HG03378 (cell line): Measurements from ENCODE around the gene HNRNPH3.

Experiments used
- ATAC-seq: cut with Tn5 transposase; IDR thresholded peaks from one replicate; pipeline ENCODE4 v1.9.1; 2021; ENCODE audit warnings: mild to moderate bottlenecking, moderate library complexity; ENCODE audit not compliant: unreplicated experiment

The HNRNPH3 gene

GRCh38 chr10:68330852-68331454, 911 bp upstream of the HNRNPH3 start:
- no peak for ATAC-seq

- ATAC-seq, result no peak
These were observed 594 bp downstream of the HNRNPH3 start, which contains the start of gene PBLD for GRCh38 chr10:68332259-68333057. Gene PBLD (minus strand): TSS chr10:68332928. CDS start chr10:68306844, 26,084 bp downstream.

- ATAC-seq, result no peak
These were observed 1.2 kb downstream of the HNRNPH3 start for GRCh38 chr10:68333058-68333395.

DNA sequence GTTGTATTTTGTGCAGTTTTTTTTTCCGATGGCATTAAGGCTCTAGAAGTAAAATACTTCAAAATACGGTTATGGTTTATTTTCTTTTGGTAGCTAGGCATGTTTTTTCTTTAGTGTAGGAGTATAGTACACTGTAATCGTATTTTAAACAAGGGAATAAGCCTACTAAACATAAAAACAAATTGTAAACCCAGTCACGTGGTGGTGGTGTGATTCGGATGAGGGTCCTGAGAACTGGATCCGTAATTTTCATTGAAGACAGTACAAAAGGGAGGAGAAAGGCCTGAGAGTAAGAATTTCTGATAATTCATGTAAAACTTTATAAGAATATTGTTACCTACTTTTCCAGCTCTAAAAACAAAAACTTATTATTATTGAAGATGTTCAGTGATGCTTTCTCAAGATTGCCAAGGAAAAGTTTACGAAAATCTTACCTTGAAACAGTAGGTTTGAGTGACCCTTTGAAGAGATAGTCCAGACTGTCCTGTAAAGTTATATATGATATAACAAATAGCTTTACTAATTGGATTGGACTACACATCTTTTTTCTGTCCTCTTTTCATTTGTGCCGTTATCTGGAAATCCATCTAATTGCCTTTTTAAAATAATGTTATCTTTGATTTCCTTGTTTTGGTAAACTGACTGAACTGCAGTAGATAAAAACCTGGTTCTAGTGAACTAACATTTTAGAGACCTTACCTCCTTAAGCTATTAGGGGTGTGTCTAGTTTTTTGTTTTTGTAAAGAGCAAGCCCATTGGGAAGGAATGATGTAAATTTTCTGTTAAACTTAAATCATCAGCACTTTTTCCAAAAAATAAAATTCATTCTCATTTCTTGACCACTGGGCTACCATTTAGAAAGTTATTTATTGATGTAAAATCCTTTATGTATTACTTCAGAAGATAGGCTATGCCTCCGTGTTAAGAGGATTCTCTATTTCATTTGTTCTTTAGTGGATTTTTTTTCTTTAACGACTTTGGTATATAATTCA, 1.9 kb downstream of the HNRNPH3 start:
- no peak for ATAC-seq

GRCh38 chr10:68334672-68335467, 3.0 kb downstream of the HNRNPH3 start:
- no peak for ATAC-seq

GRCh38 chr10:68336754-68337351, 5.0 kb downstream of the HNRNPH3 start:
- no peak for ATAC-seq

DNA sequence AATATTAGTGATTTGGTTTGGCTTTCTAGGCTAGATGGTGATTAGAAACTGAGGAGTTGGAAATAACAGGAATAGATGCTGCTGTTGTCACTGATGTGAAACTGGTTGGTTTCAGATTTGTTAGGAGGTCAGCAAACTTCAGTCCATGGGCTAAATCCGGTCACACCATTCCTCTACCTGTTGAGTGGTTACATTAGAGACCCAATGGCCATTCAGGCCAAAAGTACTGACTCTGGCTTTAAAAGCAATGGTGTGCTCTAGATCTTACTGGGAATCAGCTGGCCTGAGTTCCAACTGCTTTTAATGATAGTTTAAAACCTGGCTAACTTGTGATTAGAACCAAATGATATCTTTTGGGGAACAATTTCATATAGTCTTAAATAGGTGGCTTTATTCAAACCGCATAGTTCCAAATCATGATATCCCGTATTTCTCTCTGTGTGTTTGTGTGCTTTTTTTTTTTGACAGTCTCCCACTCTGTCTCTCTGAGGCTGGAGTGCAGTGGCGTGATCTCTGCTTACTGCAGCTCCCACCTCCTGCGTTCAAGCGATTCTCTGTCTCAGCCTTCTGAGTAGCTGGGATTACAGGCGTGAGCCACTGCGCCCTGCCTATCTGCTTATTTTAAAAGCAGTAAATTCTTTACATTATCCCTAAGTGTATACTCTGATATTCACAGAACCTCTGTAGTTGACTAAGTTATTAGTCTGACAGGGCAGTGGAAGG, 8.7 kb downstream of the HNRNPH3 start:
- no peak for ATAC-seq

DNA sequence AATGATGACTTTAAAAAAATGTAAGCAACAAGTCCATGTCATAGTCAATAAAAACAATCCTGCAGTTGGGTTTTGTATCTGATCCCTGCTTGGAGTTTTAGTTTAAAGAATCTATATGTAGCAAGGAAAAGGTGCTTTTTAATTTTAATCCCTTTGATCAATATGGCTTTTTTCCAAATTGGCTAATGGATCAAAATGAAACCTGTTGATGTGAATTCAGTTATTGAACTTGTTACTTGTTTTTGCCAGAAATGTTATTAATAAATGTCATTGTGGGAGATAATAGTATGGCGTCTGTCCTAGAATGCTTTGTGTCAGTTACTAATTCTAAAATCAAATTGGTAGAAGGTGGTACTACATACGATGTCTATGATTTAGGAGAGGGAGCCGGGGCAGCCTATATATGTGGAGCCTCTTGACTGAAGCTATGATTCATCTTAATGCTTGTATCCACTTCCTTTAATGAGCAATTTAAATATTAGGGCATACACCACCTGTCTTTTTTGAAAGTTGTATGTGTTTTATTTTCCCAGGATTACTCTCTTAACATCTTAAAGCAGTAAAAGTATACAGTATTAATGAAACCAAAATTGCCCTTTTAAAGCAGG, 11.1 kb downstream of the HNRNPH3 start:
- no peak for ATAC-seq

GRCh38 chr10:68345621-68346020, 13.8 kb downstream of the HNRNPH3 start:
- ATAC-seq, result no peak

DNA sequence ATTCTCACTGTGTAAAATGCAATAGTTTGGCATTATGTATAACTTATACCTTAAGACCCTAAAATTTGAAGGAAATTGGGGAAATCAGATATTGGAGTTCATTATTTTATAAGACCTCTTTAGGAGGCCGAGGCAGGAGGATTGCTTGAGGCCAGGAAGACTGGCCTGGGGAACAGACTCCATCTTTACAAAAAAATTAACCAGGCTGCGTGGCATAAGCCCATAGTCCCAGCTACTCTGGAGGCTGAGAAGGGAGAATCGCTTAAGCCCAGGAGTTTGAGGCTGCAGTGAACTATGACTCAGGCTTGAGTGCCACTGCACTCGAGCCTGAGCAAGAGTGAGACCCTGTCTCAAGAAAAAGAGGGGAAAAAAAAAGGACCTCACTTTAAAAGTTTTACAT, 14.9 kb downstream of the HNRNPH3 start:
- no peak for ATAC-seq

GRCh38 chr10:68348265-68348741, 16.4 kb downstream of the HNRNPH3 start:
- no peak for ATAC-seq

DNA sequence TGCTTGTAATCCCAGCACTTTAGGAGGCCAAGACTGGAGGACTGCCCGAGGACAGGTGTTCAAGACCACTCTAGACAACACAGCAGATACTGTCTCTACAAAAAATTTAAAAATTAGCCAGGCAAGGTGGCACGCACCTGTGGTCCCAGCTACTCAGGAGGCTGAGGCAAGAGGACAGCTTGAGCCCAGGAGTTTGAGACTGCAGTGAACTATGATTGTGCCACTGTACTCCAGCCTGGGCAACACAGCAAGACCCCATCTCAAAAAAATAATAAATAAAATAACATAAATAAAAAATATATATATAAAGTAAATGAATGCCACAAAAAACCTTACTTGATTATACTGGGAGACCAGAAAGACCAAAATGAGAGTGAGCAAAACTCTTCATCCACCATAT, 21.7 kb downstream of the HNRNPH3 start:
- ATAC-seq, result no peak

- ATAC-seq, result no peak
These were observed 27.3 kb downstream of the HNRNPH3 start for GRCh38 chr10:68359189-68359588.

- no peak for ATAC-seq
These were observed 30.7 kb downstream of the HNRNPH3 start for GRCh38 chr10:68362590-68362989.

GRCh38 chr10:68364101-68364886, 32.4 kb downstream of the HNRNPH3 start:
- no peak for ATAC-seq

- no peak for ATAC-seq
These were observed 33.7 kb downstream of the HNRNPH3 start for GRCh38 chr10:68365611-68366010.

DNA sequence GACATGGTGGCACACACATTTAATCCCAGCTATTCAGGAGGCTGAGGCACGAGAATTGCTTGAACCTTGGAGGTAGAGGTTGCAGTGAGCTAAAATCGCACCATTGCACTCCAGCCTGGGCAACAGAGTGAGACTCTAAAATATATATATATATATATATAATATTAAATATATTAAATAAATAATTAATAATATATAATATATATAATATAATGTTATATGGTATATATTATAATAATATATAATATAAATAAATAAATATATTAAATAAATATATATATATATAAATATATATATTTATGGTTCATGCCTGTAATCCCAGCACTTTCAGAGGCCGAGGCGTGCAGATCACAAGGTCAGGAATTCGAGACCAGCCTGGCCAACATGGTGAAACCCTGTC, 34.7 kb downstream of the HNRNPH3 start:
- ATAC-seq, result no peak

DNA sequence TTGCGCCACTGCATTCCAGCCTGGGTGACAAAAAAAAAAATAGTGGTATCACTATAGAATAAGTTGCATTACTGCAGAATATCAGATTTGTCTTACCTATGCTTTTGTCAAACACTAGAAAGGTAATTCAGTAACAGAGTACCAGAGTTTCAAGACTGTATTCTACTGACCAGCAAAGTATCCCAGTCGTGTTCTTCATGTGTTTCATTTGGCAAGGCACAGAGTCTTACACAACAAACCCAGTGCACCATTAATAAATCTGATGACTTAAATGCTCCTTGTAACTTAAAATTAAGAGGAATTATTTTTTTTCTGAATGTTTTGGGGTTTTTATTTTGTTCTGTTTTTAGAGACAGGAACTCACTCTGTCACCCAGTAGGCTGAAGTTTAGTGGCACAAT, 35.3 kb downstream of the HNRNPH3 start:
- no peak for ATAC-seq
